Transverse colon (tissue), 4 donors: ENCODE measurements around the gene APPBP2.

Source experiments
- CTCF ChIP-seq, 5 experiments: fragments of 200-600 bp in 3 of 5; fragments of 450-650 bp in 2 of 5; sonication (generic) in 3 of 5; IDR thresholded peaks; 1 replicate in 2 of 5; 2 replicates in 3 of 5; pipeline ENCODE4 v1.5.1; 2016 to 2017; ENCODE audit warnings: antibody characterized with exemption in 5 of 5, inconsistent platforms in 3 of 5, mild to moderate bottlenecking in 2 of 5, moderate library complexity in 1 of 5
- POLR2A ChIP-seq: fragments of 450-650 bp; IDR thresholded peaks from one replicate; pipeline ENCODE4 v1.6.1; 2016; ENCODE audit warnings: antibody characterized with exemption, mild to moderate bottlenecking, moderate library complexity
- POLR2AphosphoS5 ChIP-seq, 3 donors: sonication (generic); formaldehyde crosslinking; IDR thresholded peaks; one replicate each; pipeline ENCODE4 v1.6.1; 2016; ENCODE audit warnings: antibody characterized with exemption in 3 of 3

GRCh38 chr17:60403962-60404361 is 122.1 kb downstream of the APPBP2 start:
- TF ChIP-seq CTCF (IDR thresholded peaks at IDR 0.05), result no peak
- TF ChIP-seq POLR2AphosphoS5 (IDR thresholded peaks at IDR 0.05), result no peak
- no peak for TF ChIP-seq POLR2A
